Ovary (tissue), 9 donors: Measurements from ENCODE around the gene SVOPL. TPM values are rescaled to one million over a fixed set of nuclear protein-coding genes. Genes with fewer than 3 reads are reported as not detected.

Experiments
- DNase-seq, 5 donors: peaks; one replicate each; pipeline ENCODE4 v3.0.0-alpha.2; 2019 to 2020
- H3K27ac ChIP-seq, 2 donors: fragments of 200-600 bp; one replicate each; pipeline versions ENCODE4 v1.5.1 to v1.8.0; 2019 to 2022
- H3K27me3 ChIP-seq: fragments of 200-600 bp; one replicate; pipeline ENCODE4 v1.8.0; 2022
- H3K36me3 ChIP-seq: fragments of 200-600 bp; sonication (generic); one replicate; pipeline ENCODE4 v1.5.1; 2019
- H3K4me1 ChIP-seq: one replicate; pipeline ENCODE4 v1.8.1; 2013; ENCODE audit warnings: mild to moderate bottlenecking, moderate library complexity; ENCODE audit not compliant: insufficient read depth
- H3K4me3 ChIP-seq: fragments of 200-600 bp; sonication (generic); one replicate; pipeline ENCODE4 v1.5.1; 2017
- H3K9me3 ChIP-seq, 2 donors: fragments of 200-600 bp in 1 of 2; sonication (generic) in 1 of 2; one replicate each; pipeline versions ENCODE4 v1.5.1 to v1.8.1; 2013 to 2019; ENCODE audit warnings: mild to moderate bottlenecking in 1 of 2, moderate library complexity in 1 of 2
- EP300 ChIP-seq: sonication (generic); formaldehyde crosslinking; IDR thresholded peaks from one replicate; pipeline ENCODE4 v1.6.1; 2017; ENCODE audit warnings: antibody characterized with exemption
- POLR2A ChIP-seq: fragments of 450-650 bp; IDR thresholded peaks from one replicate; pipeline ENCODE4 v1.6.1; 2017; ENCODE audit warnings: antibody characterized with exemption, mild to moderate bottlenecking, moderate library complexity
- WGBS, 3 donors: extraction: QIAGEN DNeasy Blood & Tissue Kit in 1 of 3; methylation state at CpG; one replicate each; pipeline versions ENCODE4 v1.1.5 to v1.1.7; 2013 to 2017; 5-methylcytosine and 5-hydroxymethylcytosine counted together
- intact Hi-C, 4 donors: fragments of 100-400 bp; cut with DNase I; formaldehyde crosslinking; loops; one replicate each; pipeline versions ENCODE4 v1.11.0 to v1.15.1; 2022 to 2023
- polyA plus RNA-seq, 2 donors: library from polyadenylated mRNA; stranded (reverse); fragments of 200-250 nt in 1 of 2; fragments of 350-450 nt in 1 of 2; fragmentation: Illumina TruSeq in 1 of 2; extraction: RNeasy Lipid Tissue Mini Kit (QIAGEN cat#74804) in 1 of 2; gene quantifications; one replicate each; pipeline ENCODE4 v1.2.3, GENCODE V29; 2013 to 2014
- total RNA-seq, 7 donors: library from RNA; depleted of rRNA in 2 of 7; stranded (reverse); fragments of >200 nt in 2 of 7; fragmentation: NEBNext Ultra II Directional in 3 of 7; extraction: Animal tissue kit (Norgen Biotek cat#: 25700) in 3 of 7; gene quantifications; one replicate each; pipeline versions ENCODE4 v1.1.0 to v1.2.4, GENCODE V29; 2016 to 2023
- TF ChIP-seq, protein P1 (sequence below), 3 donors: fragments of 450-650 bp in 2 of 3; fragments of 200-600 bp in 1 of 3; IDR thresholded peaks; one replicate each; pipeline versions ENCODE4 v1.5.1 to v1.8.0; 2016 to 2022; ENCODE audit warnings: antibody characterized with exemption in 3 of 3, mild to moderate bottlenecking in 1 of 3
- donor health status: DM: no; HTN: no; CAD: no; lungs with moderate emphysema.
- donor health status: DM: no; HTN: no; CAD: no.
- donor health status: Bipolar disorder and iron deficiency.
- donor health status: DM: yes; HTN: yes; CAD: no.
- donor health status: DM: no; HTN: no; CAD: no.
- donor health status: DM: yes; HTN: yes; CAD: no.

The SVOPL gene
- total and polyA plus RNA-seq, 9 donors = 0.08 to 1.3 (median 0.85) TPM; not detected in 1

DNA sequence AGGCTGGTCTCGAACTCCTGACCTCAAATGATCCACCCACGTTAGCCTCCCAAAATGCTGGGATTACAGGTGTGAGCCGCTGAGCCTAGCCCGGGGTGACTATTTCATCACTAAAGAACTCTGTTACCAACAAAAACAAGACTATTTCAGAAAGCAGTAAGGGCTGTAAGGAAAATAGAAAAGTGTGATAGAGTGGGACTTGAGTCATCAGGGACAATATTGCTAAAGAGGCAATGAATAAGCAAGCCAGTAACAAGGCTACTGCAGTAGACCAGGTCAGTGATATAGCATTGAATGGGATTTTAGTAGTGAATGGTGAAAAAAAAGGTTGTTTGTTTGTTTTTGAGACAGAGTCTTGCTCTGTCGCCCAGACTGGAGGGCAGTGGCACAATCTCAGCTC, 51.7 kb downstream of the SVOPL start:
- Histone ChIP-seq H3K9me3 (no peaks in the 10 kb centered on the region), H3K4me3 (no peak overlapping the region), H3K27me3 (no peaks in the 10 kb centered on the region), H3K36me3 (no peaks in the 10 kb centered on the region), H3K4me1 (no peaks in the 10 kb centered on the region), H3K27ac (no peak overlapping the region)
- no peak for TF ChIP-seq POLR2A
- no peak for TF ChIP-seq EP300
- TF ChIP-seq, protein P1, sequence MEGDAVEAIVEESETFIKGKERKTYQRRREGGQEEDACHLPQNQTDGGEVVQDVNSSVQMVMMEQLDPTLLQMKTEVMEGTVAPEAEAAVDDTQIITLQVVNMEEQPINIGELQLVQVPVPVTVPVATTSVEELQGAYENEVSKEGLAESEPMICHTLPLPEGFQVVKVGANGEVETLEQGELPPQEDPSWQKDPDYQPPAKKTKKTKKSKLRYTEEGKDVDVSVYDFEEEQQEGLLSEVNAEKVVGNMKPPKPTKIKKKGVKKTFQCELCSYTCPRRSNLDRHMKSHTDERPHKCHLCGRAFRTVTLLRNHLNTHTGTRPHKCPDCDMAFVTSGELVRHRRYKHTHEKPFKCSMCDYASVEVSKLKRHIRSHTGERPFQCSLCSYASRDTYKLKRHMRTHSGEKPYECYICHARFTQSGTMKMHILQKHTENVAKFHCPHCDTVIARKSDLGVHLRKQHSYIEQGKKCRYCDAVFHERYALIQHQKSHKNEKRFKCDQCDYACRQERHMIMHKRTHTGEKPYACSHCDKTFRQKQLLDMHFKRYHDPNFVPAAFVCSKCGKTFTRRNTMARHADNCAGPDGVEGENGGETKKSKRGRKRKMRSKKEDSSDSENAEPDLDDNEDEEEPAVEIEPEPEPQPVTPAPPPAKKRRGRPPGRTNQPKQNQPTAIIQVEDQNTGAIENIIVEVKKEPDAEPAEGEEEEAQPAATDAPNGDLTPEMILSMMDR (IDR thresholded peaks at IDR 0.05) = no peak
- WGBS, 3 donors = 80 to 89% (median 88%) methylated on average over 5 of the region's 5 CpGs
- no peak for DNase-seq
- intact Hi-C loops = no loop called here

DNA sequence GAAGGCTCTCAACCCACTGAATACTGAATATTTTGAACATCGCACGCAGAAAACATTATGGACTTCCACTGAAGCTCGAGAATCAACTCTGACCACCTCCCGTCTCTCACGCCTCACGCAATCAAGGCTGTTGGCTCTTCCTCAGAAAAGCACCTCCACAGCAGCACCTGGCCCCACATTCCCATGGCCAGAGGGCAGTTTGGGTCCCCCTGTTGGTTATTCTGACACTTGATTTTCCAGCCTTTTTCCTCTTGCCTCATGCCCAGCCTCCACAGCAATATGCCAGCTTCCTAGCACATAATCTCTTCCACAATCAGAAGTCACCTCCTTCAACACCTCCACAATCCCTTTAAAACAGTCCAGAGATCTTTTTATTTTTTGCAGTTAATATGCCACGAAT, 55.9 kb downstream of the SVOPL start:
- no peak for DNase-seq
- Histone ChIP-seq H3K36me3 (no peaks in the 10 kb centered on the region), H3K4me3 (no peak overlapping the region), H3K27me3 (no peaks in the 10 kb centered on the region), H3K9me3 (no peaks in the 10 kb centered on the region), H3K4me1 (no peaks in the 10 kb centered on the region), H3K27ac (no peak overlapping the region)
- TF ChIP-seq, protein P1 (IDR thresholded peaks at IDR 0.05) = no peak
- TF ChIP-seq POLR2A (no peak), EP300 (no peak)
- intact Hi-C loops = no loop called here
- WGBS, 3 donors = 88 to 94% (median 91%) methylated on average over 7 of the region's 7 CpGs

DNA sequence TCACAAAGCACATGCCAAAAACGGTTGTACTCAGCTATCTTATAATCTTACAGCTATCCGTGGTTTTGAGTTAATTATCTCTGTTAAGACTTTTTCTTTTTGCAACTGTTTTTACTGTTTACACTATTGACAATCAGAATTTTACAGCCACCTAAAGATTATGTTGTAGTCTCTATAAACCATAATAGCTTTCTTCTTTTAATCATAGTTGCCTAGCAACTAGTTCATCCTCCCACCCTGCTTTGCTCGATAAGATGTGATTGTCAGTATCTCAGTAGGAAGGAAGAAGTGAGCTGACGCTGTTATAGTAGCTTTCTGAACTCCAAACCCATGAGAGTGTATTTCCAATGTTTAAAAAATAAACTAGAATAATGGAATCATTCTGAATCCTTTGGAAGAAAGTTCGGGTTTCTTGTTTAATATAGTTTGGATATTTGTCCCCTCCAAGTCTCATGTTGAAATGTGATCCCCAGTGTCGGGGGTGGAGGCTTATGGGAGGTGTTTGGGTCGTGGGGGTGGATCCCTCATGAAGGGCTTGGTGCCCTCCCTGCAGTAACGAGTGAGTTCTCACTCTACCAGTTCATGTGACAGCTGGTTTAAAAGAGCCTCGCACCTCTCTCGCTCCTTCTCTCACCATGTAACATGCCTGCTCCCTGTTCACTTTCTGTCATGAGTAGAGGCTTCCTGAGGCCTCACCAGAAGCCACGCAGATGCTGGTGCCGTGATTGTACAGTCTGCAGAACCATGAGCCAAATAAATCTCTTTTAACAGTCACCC, 68.1 kb downstream of the SVOPL start:
- H3K9me3 ChIP-seq = no peaks in the 10 kb centered on the region
- no peaks in the 10 kb centered on the region for H3K36me3 ChIP-seq
- no peaks in the 10 kb centered on the region for H3K4me1 ChIP-seq
- intact Hi-C loops = no loop called here
- no peaks in the 10 kb centered on the region for H3K27me3 ChIP-seq
- TF ChIP-seq, protein P1 (IDR thresholded peaks at IDR 0.05) = no peak
- TF ChIP-seq POLR2A (no peak), EP300 (no peak)
- 40 to 52% (median 41%) methylated on average over 12 of the region's 12 CpGs for WGBS, 3 donors
- no peak overlapping the region for H3K4me3 ChIP-seq
- no peak for DNase-seq
- no peak overlapping the region for H3K27ac ChIP-seq

DNA sequence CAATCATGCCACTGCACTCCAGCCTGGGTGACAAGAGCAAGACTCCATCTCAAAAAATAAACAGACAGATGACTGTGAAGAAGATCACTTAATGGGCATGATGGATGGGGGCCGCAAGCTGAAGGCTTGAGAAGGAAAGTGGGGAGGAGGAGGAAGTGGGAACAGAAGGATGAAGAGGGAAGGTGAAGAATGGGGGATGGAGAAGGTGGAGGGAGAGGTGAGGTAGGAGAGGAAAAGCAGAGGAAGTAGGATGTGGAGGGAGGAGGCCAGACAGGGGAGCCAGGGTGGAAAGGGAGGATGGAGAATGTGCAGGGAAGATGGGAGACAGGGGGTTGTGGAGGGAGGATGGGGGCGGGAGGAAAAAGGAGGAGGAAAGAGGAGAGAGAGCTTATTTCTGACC, 68.8 kb downstream of the SVOPL start:
- Histone ChIP-seq H3K36me3 (no peaks in the 10 kb centered on the region), H3K9me3 (no peaks in the 10 kb centered on the region), H3K4me3 (no peak overlapping the region), H3K4me1 (no peaks in the 10 kb centered on the region), H3K27me3 (no peaks in the 10 kb centered on the region), H3K27ac (no peak overlapping the region)
- whole genome bisulfite sequencing, 3 donors = 54 to 71% (median 64%) methylated on average over 2 of the region's 2 CpGs
- TF ChIP-seq POLR2A (no peak), EP300 (no peak)
- TF ChIP-seq, protein P1 (IDR thresholded peaks at IDR 0.05) = no peak
- no peak for DNase-seq
- intact Hi-C loops = no loop called here
